ENCODE results near the gene TDRD1.

GRCh38 chr10:114212153-114212552 lies 33.0 kb downstream of the TDRD1 start:
- TF ChIP-seq CTCF (IDR thresholded peaks at IDR 0.05) (no peak), POLR2A (IDR thresholded peaks at IDR 0.05) (no peak)

Data from vagina (tissue), 2 donors.